Chondrocyte (in vitro differentiated cells): ENCODE measurements around the gene FTSJ1. TPM values are rescaled to one million over a fixed set of nuclear protein-coding genes. Genes with fewer than 3 reads are reported as not detected.
A peak's percentile ranks its signal among the peaks of the same experiment; 100 is the strongest.

Experiments used
- DNase-seq: peaks from one replicate; pipeline ENCODE4 v3.0.0; 2021; ENCODE audit warnings: mixed read lengths, low spot score
- H3K27ac Mint-ChIP-seq: one replicate; pipeline ENCODE4 v1.8.0; 2021; ENCODE audit warnings: mild to moderate bottlenecking, moderate library complexity, mixed read lengths; ENCODE audit not compliant: unreplicated experiment
- H3K27me3 Mint-ChIP-seq: 2 replicates; pipeline ENCODE4 v1.8.0; 2021; ENCODE audit warnings: low read depth, mixed read lengths
- H3K36me3 Mint-ChIP-seq: 2 replicates; pipeline ENCODE4 v1.8.0; 2021; ENCODE audit warnings: low read depth, mixed read lengths
- H3K4me1 Mint-ChIP-seq: 2 replicates; pipeline ENCODE4 v1.8.0; 2021; ENCODE audit warnings: low read depth, mild to moderate bottlenecking, mixed read lengths
- H3K4me3 Mint-ChIP-seq: one replicate; pipeline ENCODE4 v1.8.0; 2021; ENCODE audit warnings: mild to moderate bottlenecking, moderate library complexity, mixed read lengths; ENCODE audit not compliant: unreplicated experiment
- H3K9me3 Mint-ChIP-seq: 2 replicates; pipeline ENCODE4 v1.8.0; 2021; ENCODE audit warnings: low read depth, mixed read lengths
- total RNA-seq: library from RNA; stranded (reverse); gene quantifications from 3 replicates; pipeline ENCODE4 v1.2.1, GENCODE V29; 2021
- TF ChIP-seq, protein P1 (sequence below): fragments of 200-600 bp; sonication (generic); IDR thresholded peaks from 2 replicates; pipeline ENCODE4 v1.5.0; 2021; ENCODE audit warnings: antibody characterized with exemption, mild to moderate bottlenecking, moderate library complexity

The FTSJ1 gene
- total RNA-seq, 1 donor from 2014 or later: 53.3 TPM

DNA sequence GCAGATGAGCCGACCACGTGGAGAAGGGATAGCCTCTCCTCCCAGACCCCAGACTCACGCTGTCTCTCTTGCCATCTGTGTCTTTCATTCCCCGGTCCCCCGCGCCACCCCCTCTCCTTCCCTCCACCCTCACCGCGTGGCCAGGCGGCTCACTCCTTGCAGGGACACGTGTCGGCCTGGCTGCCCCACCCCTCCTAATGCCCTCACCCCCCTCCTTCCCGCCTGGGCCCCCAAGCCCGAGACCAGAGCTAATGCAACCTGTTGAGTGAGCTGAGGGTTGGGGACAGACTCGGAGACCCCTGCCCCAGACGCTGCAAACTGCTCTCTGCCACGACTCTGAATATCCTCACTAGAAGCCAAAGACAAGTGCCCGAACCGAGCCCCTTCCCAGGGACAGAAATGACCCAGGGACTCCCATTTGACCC is 7.7 kb upstream of the FTSJ1 start:
- peak overlapping the region; percentile 47 for H3K4me3 Mint-ChIP-seq
- TF ChIP-seq, protein P1, sequence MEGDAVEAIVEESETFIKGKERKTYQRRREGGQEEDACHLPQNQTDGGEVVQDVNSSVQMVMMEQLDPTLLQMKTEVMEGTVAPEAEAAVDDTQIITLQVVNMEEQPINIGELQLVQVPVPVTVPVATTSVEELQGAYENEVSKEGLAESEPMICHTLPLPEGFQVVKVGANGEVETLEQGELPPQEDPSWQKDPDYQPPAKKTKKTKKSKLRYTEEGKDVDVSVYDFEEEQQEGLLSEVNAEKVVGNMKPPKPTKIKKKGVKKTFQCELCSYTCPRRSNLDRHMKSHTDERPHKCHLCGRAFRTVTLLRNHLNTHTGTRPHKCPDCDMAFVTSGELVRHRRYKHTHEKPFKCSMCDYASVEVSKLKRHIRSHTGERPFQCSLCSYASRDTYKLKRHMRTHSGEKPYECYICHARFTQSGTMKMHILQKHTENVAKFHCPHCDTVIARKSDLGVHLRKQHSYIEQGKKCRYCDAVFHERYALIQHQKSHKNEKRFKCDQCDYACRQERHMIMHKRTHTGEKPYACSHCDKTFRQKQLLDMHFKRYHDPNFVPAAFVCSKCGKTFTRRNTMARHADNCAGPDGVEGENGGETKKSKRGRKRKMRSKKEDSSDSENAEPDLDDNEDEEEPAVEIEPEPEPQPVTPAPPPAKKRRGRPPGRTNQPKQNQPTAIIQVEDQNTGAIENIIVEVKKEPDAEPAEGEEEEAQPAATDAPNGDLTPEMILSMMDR: no peak
- no peaks in the 10 kb centered on the region for H3K27me3 Mint-ChIP-seq
- H3K9me3 Mint-ChIP-seq: peaks cover 2% of the 10 kb centered on the region
- no peaks in the 10 kb centered on the region for H3K36me3 Mint-ChIP-seq
- DNase-seq: no peak
- peaks cover 23% of the 10 kb centered on the region for H3K4me1 Mint-ChIP-seq
- no peak overlapping the region for H3K27ac Mint-ChIP-seq

DNA sequence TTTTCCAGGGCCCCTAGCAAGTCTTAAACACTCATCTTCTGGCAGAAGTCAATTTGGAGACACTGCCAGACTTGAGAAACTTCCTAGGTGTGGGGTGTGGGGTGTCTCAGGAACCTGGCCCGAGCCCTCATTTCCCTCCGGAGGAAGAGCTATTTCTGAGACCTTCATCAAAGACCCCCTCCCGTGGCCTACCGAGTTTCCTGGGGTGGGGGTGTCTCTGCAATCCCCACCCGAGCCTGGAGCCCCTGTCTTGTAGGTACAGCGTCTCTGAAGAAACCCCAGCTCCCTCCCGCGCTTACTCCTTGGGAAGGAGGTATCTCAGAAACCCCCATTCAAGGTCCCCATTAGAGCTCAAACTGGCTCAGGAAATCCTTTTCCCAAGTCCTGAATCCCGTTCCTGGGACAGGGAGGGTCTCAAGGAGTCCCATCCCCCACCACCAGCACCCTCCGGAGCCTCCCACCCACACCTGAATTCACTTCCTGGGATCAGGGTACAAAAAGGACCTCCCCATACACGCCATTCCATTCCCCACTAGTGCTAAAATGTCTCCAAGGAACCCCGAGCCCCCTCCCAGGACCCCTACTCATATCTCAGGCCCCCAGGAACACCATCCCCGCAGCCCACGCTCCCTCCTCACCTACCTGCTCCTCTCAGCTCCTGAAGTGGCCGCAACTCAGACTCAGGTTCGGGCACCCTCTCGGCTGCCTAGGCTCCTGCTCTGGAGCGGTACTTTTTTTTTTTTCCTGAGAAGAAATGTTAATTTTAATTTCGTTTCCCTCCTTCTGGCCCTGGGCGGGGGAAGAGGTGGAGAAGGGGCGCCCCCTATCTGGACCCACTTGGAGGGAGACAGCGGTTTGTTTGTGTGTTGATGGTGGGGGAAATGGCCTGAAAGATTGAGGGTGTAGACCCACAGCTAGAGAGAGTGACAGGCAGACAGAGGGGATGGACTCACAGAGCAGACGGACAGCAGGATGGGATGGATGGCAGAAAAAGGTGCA is 7.0 kb upstream of the FTSJ1 start:
- Mint-ChIP-seq H3K27me3 (no peaks in the 10 kb centered on the region), H3K36me3 (no peaks in the 10 kb centered on the region), H3K4me1 (peaks cover 27% of the 10 kb centered on the region), H3K27ac (peak overlapping the region; percentile 18), H3K4me3 (no peak overlapping the region), H3K9me3 (peaks cover 2% of the 10 kb centered on the region)
- DNase-seq: no peak
- TF ChIP-seq, protein P1: no peak

DNA sequence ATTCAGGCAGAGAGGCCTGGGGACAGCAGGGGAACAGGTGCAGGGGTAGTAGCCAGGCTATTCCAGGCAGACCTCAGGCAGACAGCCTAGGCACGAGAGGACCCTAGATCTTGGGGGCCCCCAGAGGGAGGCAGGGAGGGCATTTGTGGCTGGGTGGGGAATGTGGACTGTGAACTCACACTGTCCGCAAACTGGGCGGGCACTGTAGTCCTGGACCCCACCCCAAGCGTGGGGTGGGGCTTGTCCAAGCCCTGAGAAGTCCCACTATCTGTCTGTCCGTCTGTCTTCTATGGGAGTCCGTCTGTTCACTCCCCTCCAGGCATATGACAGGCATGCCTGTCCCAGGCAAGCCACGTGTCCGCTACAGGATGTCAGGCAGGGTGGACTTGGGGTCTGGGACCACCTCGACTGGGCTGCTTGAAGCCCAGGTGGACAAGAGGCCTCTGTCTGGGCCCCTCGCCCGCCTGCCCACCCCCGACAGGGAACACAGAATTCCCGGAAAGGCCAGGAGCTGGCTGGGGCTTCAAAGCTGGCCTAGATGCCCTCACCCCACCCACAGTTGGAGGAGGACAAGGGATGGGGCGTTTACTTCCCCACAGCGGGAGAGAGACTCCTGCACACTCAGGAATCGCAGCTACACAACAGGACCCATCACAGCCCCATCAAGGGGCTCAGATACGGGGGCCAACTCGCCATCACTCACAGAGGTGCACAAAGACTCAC is 5.7 kb upstream of the FTSJ1 start, which contains the start of gene SLC38A5:
TSS of gene SLC38A5 (minus strand) at position 151 of the 723 bp plus-strand sequence. CDS start 2,336 bp downstream, outside the sequence.
- peaks cover 2% of the 10 kb centered on the region for H3K9me3 Mint-ChIP-seq
- no peaks in the 10 kb centered on the region for H3K36me3 Mint-ChIP-seq
- TF ChIP-seq, protein P1: no peak
- no peak within 1 kb of the TSS for H3K4me3 Mint-ChIP-seq
- H3K27ac Mint-ChIP-seq: peak within 1 kb of the TSS; percentile 18
- H3K4me1 Mint-ChIP-seq: peaks cover 25% of the 10 kb centered on the region
- H3K27me3 Mint-ChIP-seq: no peaks in the 10 kb centered on the region
- no peak for DNase-seq

DNA sequence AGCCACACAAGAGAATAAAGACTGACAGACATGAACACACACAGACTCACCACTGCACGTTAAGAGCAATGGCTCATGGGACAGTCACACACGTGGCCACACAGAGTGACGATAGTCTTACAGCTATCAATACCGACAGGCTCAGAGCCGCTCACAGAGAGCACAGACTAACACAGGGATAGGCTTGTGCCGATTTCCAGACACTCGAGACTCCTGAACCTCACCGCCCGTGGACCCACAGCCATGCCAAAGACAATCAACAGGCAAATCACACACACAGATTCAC is 5.2 kb upstream of the FTSJ1 start:
- Mint-ChIP-seq H3K9me3 (peaks cover 2% of the 10 kb centered on the region), H3K36me3 (no peaks in the 10 kb centered on the region), H3K27ac (no peak overlapping the region), H3K4me1 (peaks cover 20% of the 10 kb centered on the region), H3K27me3 (no peaks in the 10 kb centered on the region), H3K4me3 (no peak overlapping the region)
- DNase-seq: no peak
- TF ChIP-seq, protein P1: no peak

DNA sequence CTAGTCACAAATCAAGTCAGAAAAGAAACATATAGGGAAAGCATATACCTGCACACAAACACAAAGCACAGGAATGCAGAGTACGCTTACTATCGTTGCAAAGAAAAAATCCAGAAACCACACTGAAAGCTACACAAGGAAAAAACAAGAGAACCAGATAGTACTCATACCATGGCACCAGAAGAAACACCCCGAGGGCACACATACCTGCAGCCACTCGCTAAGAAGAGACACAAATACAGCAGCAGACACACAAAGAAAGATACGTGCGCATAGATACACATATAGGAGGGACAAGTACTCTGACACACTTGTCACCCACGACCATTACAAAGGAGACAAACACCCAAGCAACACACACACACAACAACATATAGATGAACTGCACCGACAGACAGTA is 4.5 kb upstream of the FTSJ1 start:
- Mint-ChIP-seq H3K9me3 (peaks cover 2% of the 10 kb centered on the region), H3K4me3 (no peak overlapping the region)

More for the DNA sequence above, 4.5 kb upstream of the FTSJ1 start:
- H3K27ac Mint-ChIP-seq: no peak overlapping the region
- DNase-seq: no peak
- no peaks in the 10 kb centered on the region for H3K27me3 Mint-ChIP-seq
- no peaks in the 10 kb centered on the region for H3K36me3 Mint-ChIP-seq
- TF ChIP-seq, protein P1: no peak
- H3K4me1 Mint-ChIP-seq: peaks cover 19% of the 10 kb centered on the region
